Epithelial cell of esophagus (primary cell): ENCODE data around the gene B3GNT7.

Source experiments
- DNase-seq: peaks from one replicate; pipeline ENCODE4 v3.0.0; 2010; ENCODE audit warnings: low read depth
- H3K4me3 ChIP-seq: 2 replicates; pipeline ENCODE4 v1.5.1; 2011; ENCODE audit warnings: mild to moderate bottlenecking, low read length, control low read depth
- CTCF ChIP-seq: IDR thresholded peaks from 2 replicates; pipeline ENCODE4 v1.5.1; 2011; ENCODE audit warnings: low read depth, mild to moderate bottlenecking, low read length, control low read depth, inconsistent platforms; ENCODE audit not compliant: insufficient read depth; ENCODE audit errors: missing control alignments

Gene B3GNT7

GRCh38 chr2:231409776-231410175, 14.3 kb downstream of the B3GNT7 start:
- no peak for DNase-seq
- no peak for TF ChIP-seq CTCF
- no peak overlapping the region for H3K4me3 ChIP-seq

- DNase-seq = no peak
- no peak overlapping the region for H3K4me3 ChIP-seq
- TF ChIP-seq CTCF = peak; percentile 33
These were observed 14.9 kb downstream of the B3GNT7 start for GRCh38 chr2:231410293-231411004.

- no peak for DNase-seq
- no peak for TF ChIP-seq CTCF
- no peak overlapping the region for H3K4me3 ChIP-seq
These were observed 15.7 kb downstream of the B3GNT7 start for GRCh38 chr2:231411237-231411636.

- peak overlapping the region; percentile 43 for H3K4me3 ChIP-seq
- TF ChIP-seq CTCF = peak; percentile 69
- DNase-seq = peak; percentile 79
These were observed 16.5 kb downstream of the B3GNT7 start for GRCh38 chr2:231411831-231412617.

DNA sequence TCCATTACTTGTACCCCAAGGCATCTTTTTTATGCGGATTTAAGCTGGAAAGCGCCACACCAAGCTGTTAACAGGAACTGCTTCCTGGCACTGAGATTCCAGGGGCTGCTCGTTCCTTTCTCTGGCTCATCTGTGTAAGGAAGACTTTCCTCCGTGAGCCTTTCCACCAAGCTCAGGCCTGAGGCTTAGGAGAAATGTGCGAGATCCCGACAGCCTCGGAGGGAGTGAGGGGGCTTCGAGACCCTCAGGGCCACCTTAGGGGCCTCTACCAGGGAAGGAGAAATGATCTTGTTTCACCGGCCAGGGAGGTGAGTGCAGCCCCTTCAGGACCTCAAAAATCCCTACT, 17.1 kb downstream of the B3GNT7 start:
- no peak for DNase-seq
- TF ChIP-seq CTCF = no peak
- peak overlapping the region; percentile 43 for H3K4me3 ChIP-seq

- no peak for DNase-seq
- TF ChIP-seq CTCF = no peak
- no peak overlapping the region for H3K4me3 ChIP-seq
These were observed 17.9 kb downstream of the B3GNT7 start for GRCh38 chr2:231413456-231413855.

- no peak for DNase-seq
- TF ChIP-seq CTCF = no peak
- no peak overlapping the region for H3K4me3 ChIP-seq
These were observed 18.5 kb downstream of the B3GNT7 start for GRCh38 chr2:231413921-231414476.
